AG04450 (cell line): Measurements from ENCODE around the gene QRICH2. TPM values are rescaled to one million over a fixed set of nuclear protein-coding genes. Genes with fewer than 3 reads are reported as not detected.
A peak's percentile ranks its signal among the peaks of the same experiment; 100 is the strongest.

Experiments used
- CTCF ChIA-PET: fragments of 300-600, 350-600 bp; formaldehyde crosslinking; extraction: SDS; loops from one replicate; lab custom pipeline; 2022; ENCODE audit warnings: antibody characterized with exemption, inconsistent platforms; lab: Charles Lee
- POLR2A ChIA-PET: fragments of 350-600 bp; formaldehyde crosslinking; extraction: SDS; loops from one replicate; lab custom pipeline; 2021; ENCODE audit warnings: antibody characterized with exemption, inconsistent platforms; lab: Yijun Ruan, JAX
- DNase-seq: peaks from one replicate; pipeline ENCODE4 v3.0.0-alpha.2; 2011; ENCODE audit warnings: low read depth, low spot score
- H3K27ac ChIP-seq: one replicate; pipeline ENCODE4 v1.5.1; 2012; ENCODE audit warnings: low read depth, low read length, control low read depth
- H3K27me3 ChIP-seq: one replicate; pipeline ENCODE4 v1.6.0; 2012; ENCODE audit warnings: low read length; ENCODE audit not compliant: control insufficient read depth, insufficient read depth
- H3K4me3 ChIP-seq: 2 replicates; pipeline ENCODE4 v1.5.1; 2011; ENCODE audit warnings: mild to moderate bottlenecking, low read depth, low read length, control low read depth
- H3K9me3 ChIP-seq: 2 replicates; pipeline ENCODE4 v1.5.1; 2012; ENCODE audit warnings: low read length; ENCODE audit not compliant: control insufficient read depth, insufficient read depth
- polyA plus RNA-seq: library from polyadenylated mRNA; depleted of rRNA; stranded (reverse); fragments of >200 nt; gene quantifications from 2 replicates; pipeline ENCODE4 v1.2.3, GENCODE V29; 2011
- TF ChIP-seq, protein P1 (sequence below): IDR thresholded peaks from 2 replicates; pipeline ENCODE4 v1.5.1; 2011; ENCODE audit warnings: low read depth, low read length, control low read depth, inconsistent platforms

QRICH2 gene
- polyA plus RNA-seq, 1 experiment = 1.2 TPM

DNA sequence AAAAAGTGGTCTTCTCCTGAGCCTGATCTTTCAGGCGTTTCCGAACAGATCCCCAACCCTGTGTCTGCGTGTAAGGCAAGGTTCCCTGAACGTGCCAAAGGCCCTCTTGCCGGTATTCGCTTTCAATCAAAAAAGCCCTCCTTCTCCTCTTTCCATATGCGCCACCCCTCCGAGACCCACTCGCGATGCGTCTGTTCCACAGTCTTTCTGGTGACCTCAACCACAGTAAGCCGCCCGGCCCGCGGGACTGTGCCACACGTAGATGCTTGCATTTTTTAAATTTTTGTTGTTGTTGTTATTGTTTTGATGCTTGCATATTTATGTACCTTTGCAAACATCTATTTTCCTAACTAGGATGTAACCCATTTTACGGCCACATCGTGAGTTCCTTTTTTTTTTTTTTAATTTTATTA lies 46.2 kb upstream of the QRICH2 start:
- H3K27me3 ChIP-seq = no peaks in the 10 kb centered on the region
- no peak for DNase-seq
- ChIA-PET CTCF (interaction anchor here (0.7 to 2.0 kb wide), 7 partner anchors 9 to 99 kb away, joined by 3 to 20 read pairs (median 4); partner anchors contain the start of gene UBE2O), POLR2A (interaction anchor here (1.2 to 3.2 kb wide), 5 partner anchors 9 to 43 kb away, joined by 4 to 37 read pairs (median 6); partner anchors contain the start of gene SPHK1)
- no peaks in the 10 kb centered on the region; the same call in 1 of the 2 replicates for H3K9me3 ChIP-seq
- TF ChIP-seq, protein P1, sequence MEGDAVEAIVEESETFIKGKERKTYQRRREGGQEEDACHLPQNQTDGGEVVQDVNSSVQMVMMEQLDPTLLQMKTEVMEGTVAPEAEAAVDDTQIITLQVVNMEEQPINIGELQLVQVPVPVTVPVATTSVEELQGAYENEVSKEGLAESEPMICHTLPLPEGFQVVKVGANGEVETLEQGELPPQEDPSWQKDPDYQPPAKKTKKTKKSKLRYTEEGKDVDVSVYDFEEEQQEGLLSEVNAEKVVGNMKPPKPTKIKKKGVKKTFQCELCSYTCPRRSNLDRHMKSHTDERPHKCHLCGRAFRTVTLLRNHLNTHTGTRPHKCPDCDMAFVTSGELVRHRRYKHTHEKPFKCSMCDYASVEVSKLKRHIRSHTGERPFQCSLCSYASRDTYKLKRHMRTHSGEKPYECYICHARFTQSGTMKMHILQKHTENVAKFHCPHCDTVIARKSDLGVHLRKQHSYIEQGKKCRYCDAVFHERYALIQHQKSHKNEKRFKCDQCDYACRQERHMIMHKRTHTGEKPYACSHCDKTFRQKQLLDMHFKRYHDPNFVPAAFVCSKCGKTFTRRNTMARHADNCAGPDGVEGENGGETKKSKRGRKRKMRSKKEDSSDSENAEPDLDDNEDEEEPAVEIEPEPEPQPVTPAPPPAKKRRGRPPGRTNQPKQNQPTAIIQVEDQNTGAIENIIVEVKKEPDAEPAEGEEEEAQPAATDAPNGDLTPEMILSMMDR = no peak
- H3K27ac ChIP-seq = no peak overlapping the region
- H3K4me3 ChIP-seq = peak overlapping the region; percentile 84

DNA sequence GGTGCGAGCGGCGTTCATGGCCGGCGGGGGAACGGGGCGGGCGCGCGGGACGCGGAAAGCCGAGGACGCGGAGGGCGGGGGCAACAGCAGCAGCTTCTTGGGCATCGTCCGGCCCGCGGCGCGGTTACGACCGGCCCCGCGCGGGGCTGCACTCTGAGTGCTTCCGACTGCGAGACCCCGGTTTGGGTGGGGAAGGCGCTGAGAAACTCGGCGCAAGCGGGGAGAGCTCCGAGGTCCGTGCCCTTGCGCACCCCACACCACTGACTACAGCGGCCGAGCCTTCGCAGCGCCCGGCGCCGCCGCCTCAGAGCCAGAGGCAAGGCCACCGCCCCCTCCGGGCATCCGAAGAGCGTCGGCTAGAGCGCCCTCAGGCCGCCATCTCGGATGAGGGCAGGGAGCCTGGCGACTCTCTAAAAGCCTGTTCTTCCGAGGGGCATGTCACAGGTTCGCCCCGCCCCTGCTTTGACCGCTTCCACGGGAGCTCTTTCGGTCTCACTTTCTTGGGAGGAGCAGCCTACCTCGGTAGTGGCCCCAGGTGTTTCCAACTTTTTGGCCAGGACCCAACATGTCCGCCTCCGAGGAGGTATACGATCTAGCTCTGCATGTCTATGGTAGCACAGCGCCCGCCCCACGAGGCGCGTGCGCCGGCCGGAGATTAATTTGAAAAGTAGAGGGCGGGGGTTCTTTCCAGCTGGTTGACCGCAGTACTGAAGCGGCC lies 45.7 kb upstream of the QRICH2 start, which contains the start of gene PRPSAP1:
Gene PRPSAP1 (minus strand): TSS at position 318 of the 718 bp plus-strand sequence. CDS start 213 bp downstream, at position 105.
- Histone ChIP-seq H3K9me3 (no peaks in the 10 kb centered on the region; the same call in 1 of the 2 replicates), H3K27me3 (no peaks in the 10 kb centered on the region), H3K27ac (peak within 1 kb of the TSS; percentile 85), H3K4me3 (peak within 1 kb of the TSS; percentile 84)
- POLR2A ChIA-PET = interaction anchor here (0.6 to 3.2 kb wide), 11 partner anchors 8 to 48 kb away, joined by 3 to 37 read pairs (median 6); partner anchors contain the start of gene SPHK1
- CTCF ChIA-PET = interaction anchor here (0.5 to 2.0 kb wide), 11 partner anchors 10 to 100 kb away, joined by 3 to 20 read pairs (median 4); partner anchors contain the start of gene UBE2O
- TF ChIP-seq, protein P1 = peak; percentile 66
- peak; percentile 66 for DNase-seq

- Histone ChIP-seq H3K27me3 (no peaks in the 10 kb centered on the region), H3K27ac (no peak overlapping the region), H3K4me3 (peak overlapping the region; percentile 84), H3K9me3 (no peaks in the 10 kb centered on the region; the same call in 1 of the 2 replicates)
- TF ChIP-seq, protein P1 = no peak
- ChIA-PET POLR2A (interaction anchor here (0.6 to 3.2 kb wide), 12 partner anchors 8 to 47 kb away, joined by 3 to 37 read pairs (median 5); partner anchors contain the start of gene SPHK1), CTCF (interaction anchor here (0.5 to 2.0 kb wide), 12 partner anchors 10 to 108 kb away, joined by 3 to 20 read pairs (median 4); no protein-coding TSS in a partner anchor)
- DNase-seq = no peak
These were observed 45.0 kb upstream of the QRICH2 start for GRCh38 chr17:76353004-76353598.

DNA sequence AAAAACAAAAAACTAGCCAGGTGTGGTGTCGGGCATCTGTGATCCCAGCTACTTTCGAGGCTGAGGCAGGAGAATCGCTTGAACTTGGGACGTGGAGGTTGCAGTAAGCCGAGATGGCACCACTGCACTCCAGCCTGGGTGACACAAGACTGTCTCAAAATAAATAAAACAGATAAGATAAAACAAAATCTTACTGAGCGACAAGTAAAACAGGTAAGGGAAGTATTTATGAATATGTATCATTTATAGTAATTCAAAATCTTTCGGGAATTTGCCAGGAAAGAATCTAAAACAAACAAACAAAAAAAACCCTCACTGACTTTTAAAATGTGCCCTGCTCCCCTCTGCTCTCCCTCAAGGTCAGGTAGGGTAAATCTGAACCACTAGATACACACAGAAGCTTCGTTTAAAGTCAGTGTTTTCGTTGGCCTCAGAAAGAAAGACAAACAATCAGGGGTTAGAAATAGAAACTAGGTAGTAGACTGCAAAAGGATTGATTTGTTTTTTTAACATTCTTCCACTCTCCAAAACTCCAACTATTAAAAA lies 43.5 kb upstream of the QRICH2 start:
- Histone ChIP-seq H3K4me3 (no peak overlapping the region), H3K9me3 (no peaks in the 10 kb centered on the region; the same call in 1 of the 2 replicates), H3K27me3 (no peaks in the 10 kb centered on the region), H3K27ac (no peak overlapping the region)
- ChIA-PET POLR2A (interaction anchor here (0.6 to 3.2 kb wide), 2 partner anchors 32 to 1356 kb away, joined by 5 to 37 read pairs; partner anchors contain the start of gene SPHK1), CTCF (interaction anchor here (1.1 to 1.9 kb wide), 2 partner anchors 19 to 72 kb away, joined by 5 to 6 read pairs; no protein-coding TSS in a partner anchor)
- TF ChIP-seq, protein P1 = no peak
- no peak for DNase-seq
